Liver (tissue), 9 donors: Measurements from ENCODE around the gene SPEG. TPM values are rescaled to one million over a fixed set of nuclear protein-coding genes. Genes with fewer than 3 reads are reported as not detected.

Experiments
- DNase-seq: peaks from one replicate; pipeline ENCODE4 v3.0.0-alpha.2; 2017; ENCODE audit warnings: low spot score
- H3K27ac ChIP-seq, 2 donors: one replicate each; pipeline ENCODE4 v1.7.0; 2013; ENCODE audit warnings: inconsistent platforms in 2 of 2, low read length in 2 of 2, control low read depth in 1 of 2, low read depth in 1 of 2, mild to moderate bottlenecking in 1 of 2
- H3K27me3 ChIP-seq, 4 donors: one replicate each; pipeline versions ENCODE4 v1.6.1 to v1.7.0; 2013; ENCODE audit warnings: low read length in 3 of 4, inconsistent platforms in 1 of 4, mild to moderate bottlenecking in 1 of 4, moderate library complexity in 1 of 4; ENCODE audit not compliant: control insufficient read depth in 4 of 4, insufficient read depth in 4 of 4
- H3K36me3 ChIP-seq, 4 donors: one replicate each; pipeline versions ENCODE4 v1.6.1 to v1.7.0; 2013; ENCODE audit warnings: low read length in 3 of 4, mild to moderate bottlenecking in 3 of 4, low read depth in 1 of 4, moderate library complexity in 1 of 4; ENCODE audit not compliant: control insufficient read depth in 4 of 4, insufficient read depth in 3 of 4
- H3K4me1 ChIP-seq, 4 donors: one replicate each; pipeline versions ENCODE4 v1.6.1 to v1.7.0; 2013; ENCODE audit warnings: low read length in 3 of 4, mild to moderate bottlenecking in 3 of 4, moderate library complexity in 1 of 4; ENCODE audit not compliant: control insufficient read depth in 4 of 4, insufficient read depth in 4 of 4
- H3K4me3 ChIP-seq, 3 donors: one replicate each; pipeline versions ENCODE4 v1.6.1 to v1.7.0; 2013; ENCODE audit warnings: low read length in 3 of 3, control low read depth in 1 of 3, low read depth in 1 of 3, mild to moderate bottlenecking in 1 of 3
- H3K9ac ChIP-seq, 2 donors: one replicate each; pipeline ENCODE4 v1.7.0; 2013; ENCODE audit warnings: low read length in 2 of 2, mild to moderate bottlenecking in 2 of 2, moderate library complexity in 2 of 2, control low read depth in 1 of 2, low read depth in 1 of 2
- H3K9me3 ChIP-seq, 4 donors: one replicate each; pipeline versions ENCODE4 v1.6.1 to v1.7.0; 2013; ENCODE audit warnings: low read length in 3 of 4; ENCODE audit not compliant: control insufficient read depth in 4 of 4
- ATF3 ChIP-seq: IDR thresholded peaks from 2 replicates; pipeline ENCODE4 v1.6.1; 2016; ENCODE audit warnings: antibody characterized with exemption
- CTCF ChIP-seq: fragments of 150-350 bp; IDR thresholded peaks from 2 replicates; pipeline ENCODE4 v1.5.1; 2017; ENCODE audit warnings: improper control_type of control experiment, low read depth, low read length; ENCODE audit not compliant: missing input control
- EGR1 ChIP-seq, 2 donors: IDR thresholded peaks; 2 replicates each; pipeline ENCODE4 v1.6.1; 2016 to 2018; ENCODE audit warnings: antibody characterized with exemption in 2 of 2, low read depth in 2 of 2
- FOXA1 ChIP-seq: IDR thresholded peaks from 2 replicates; pipeline ENCODE4 v1.6.1; 2016; ENCODE audit warnings: antibody characterized with exemption
- HNF4A ChIP-seq, 2 donors: conservative IDR thresholded peaks; 2 replicates each; pipeline ENCODE4 v1.6.1; 2016; ENCODE audit warnings: antibody characterized with exemption in 2 of 2, mild to moderate bottlenecking in 2 of 2
- JUND ChIP-seq, 2 donors: IDR thresholded peaks; 2 replicates each; pipeline ENCODE4 v1.6.1; 2016; ENCODE audit warnings: antibody characterized with exemption in 2 of 2
- MAX ChIP-seq: IDR thresholded peaks from 2 replicates; pipeline ENCODE4 v1.6.1; 2016; ENCODE audit warnings: antibody characterized with exemption
- NR2F2 ChIP-seq: IDR thresholded peaks from 2 replicates; pipeline ENCODE4 v1.6.1; 2016; ENCODE audit warnings: antibody characterized with exemption
- RAD21 ChIP-seq, 2 donors: IDR thresholded peaks; 2 replicates each; pipeline ENCODE4 v1.6.1; 2016; ENCODE audit warnings: antibody characterized with exemption in 2 of 2, mild to moderate bottlenecking in 2 of 2
- REST ChIP-seq: IDR thresholded peaks from 2 replicates; pipeline ENCODE4 v1.6.1; 2016; ENCODE audit warnings: antibody characterized with exemption, mild to moderate bottlenecking
- SP1 ChIP-seq: IDR thresholded peaks from 2 replicates; pipeline ENCODE4 v1.6.1; 2018; ENCODE audit warnings: antibody characterized with exemption, mild to moderate bottlenecking
- TAF1 ChIP-seq: conservative IDR thresholded peaks from 2 replicates; pipeline ENCODE4 v1.6.1; 2016; ENCODE audit warnings: antibody characterized with exemption, mild to moderate bottlenecking
- YY1 ChIP-seq: IDR thresholded peaks from 2 replicates; pipeline ENCODE4 v1.6.1; 2016; ENCODE audit warnings: antibody characterized with exemption, mild to moderate bottlenecking
- ZBTB33 ChIP-seq: IDR thresholded peaks from 2 replicates; pipeline ENCODE4 v1.6.1; 2016; ENCODE audit warnings: antibody characterized with exemption
- WGBS: extraction: QIAGEN DNeasy Blood & Tissue Kit; methylation state at CpG from one replicate; pipeline ENCODE4 v1.1.7; 2013; 5-methylcytosine and 5-hydroxymethylcytosine counted together
- polyA plus RNA-seq, 2 donors: library from polyadenylated mRNA; stranded (reverse) in 1 of 2; unstranded in 1 of 2; fragments of 200-250 nt in 1 of 2; fragments of >200 nt in 1 of 2; fragmentation: Nextera tagmentation in 1 of 2; extraction: Ambion mirVana in 1 of 2; gene quantifications; one replicate each; pipeline versions ENCODE4 v1.2.1 to v1.2.3, GENCODE V29; 2013 to 2015
- total RNA-seq, 2 donors: library from RNA; depleted of rRNA; stranded (reverse); fragments of >200 nt; gene quantifications; one replicate each; pipeline ENCODE4 v1.2.3, GENCODE V29; 2014
- donor health status: healthy.
- donor health status: healthy.
- donor health status: healthy.
- donor health status: healthy.
- donor health status: healthy.

SPEG gene
- total and polyA plus RNA-seq, 4 donors, result 0.51 to 0.96 (median 0.66) TPM

- H3K4me1 ChIP-seq, result no peaks in the 10 kb centered on the region
- peaks cover 0 to 5% (median 4%) of the 10 kb centered on the region in 4 donors for H3K27me3 ChIP-seq
These were observed 97.7 kb downstream of the SPEG start for GRCh38 chr2:219532378-219532649.

GRCh38 chr2:219533930-219534661 lies 99.5 kb downstream of the SPEG start:
- Histone ChIP-seq H3K9me3 (no peaks in the 10 kb centered on the region), H3K4me3 (no peak overlapping the region), H3K27me3 (peaks cover 0 to 4% (median 3%) of the 10 kb centered on the region in 4 donors), H3K27ac (no peak overlapping the region), H3K9ac (no peak overlapping the region), H3K4me1 (no peaks in the 10 kb centered on the region), H3K36me3 (peaks cover 0 to 3% (median under 1%) of the 10 kb centered on the region in 4 donors)
- 80% methylated on average over 6 of the region's 6 CpGs for WGBS
- no peak for DNase-seq
- no peak for TF ChIP-seq YY1
- TF ChIP-seq REST, result no peak
- TF ChIP-seq CTCF, result no peak
- TF ChIP-seq JUND (IDR thresholded peaks at IDR 0.05), result no peak
- no peak for TF ChIP-seq SP1
- TF ChIP-seq RAD21 (IDR thresholded peaks at IDR 0.05), result no peak
- no peak for TF ChIP-seq FOXA1
- TF ChIP-seq ZBTB33, result no peak
- TF ChIP-seq TAF1, result no peak
- TF ChIP-seq MAX, result no peak
- no peak for TF ChIP-seq ATF3
- no peak for TF ChIP-seq NR2F2

More at GRCh38 chr2:219532378-219532649, 97.7 kb downstream of the SPEG start:
- no peak overlapping the region for H3K27ac ChIP-seq
- WGBS, result 80% methylated on average over 8 of the region's 8 CpGs
- H3K9me3 ChIP-seq, result no peaks in the 10 kb centered on the region
- no peak overlapping the region for H3K4me3 ChIP-seq
- H3K36me3 ChIP-seq, result no peaks in the 10 kb centered on the region
- no peak for TF ChIP-seq SP1
- no peak for TF ChIP-seq ZBTB33
- no peak for TF ChIP-seq FOXA1
- TF ChIP-seq EGR1 (IDR thresholded peaks at IDR 0.05; ENCODE audit: low read depth in 2 of 2), result no peak
- no peak for TF ChIP-seq MAX
- no peak for TF ChIP-seq YY1
- TF ChIP-seq HNF4A (conservative IDR thresholded peaks at IDR 0.05), result no peak
- no peak for DNase-seq
- H3K9ac ChIP-seq, result no peak overlapping the region
